HG03460 (cell line): Measurements from ENCODE around the gene DPT.
A peak's percentile ranks its signal among the peaks of the same experiment; 100 is the strongest.

ENCODE experiments used
- ATAC-seq: cut with Tn5 transposase; IDR thresholded peaks from one replicate; pipeline ENCODE4 v1.9.1; 2021; ENCODE audit not compliant: unreplicated experiment

The DPT gene

DNA sequence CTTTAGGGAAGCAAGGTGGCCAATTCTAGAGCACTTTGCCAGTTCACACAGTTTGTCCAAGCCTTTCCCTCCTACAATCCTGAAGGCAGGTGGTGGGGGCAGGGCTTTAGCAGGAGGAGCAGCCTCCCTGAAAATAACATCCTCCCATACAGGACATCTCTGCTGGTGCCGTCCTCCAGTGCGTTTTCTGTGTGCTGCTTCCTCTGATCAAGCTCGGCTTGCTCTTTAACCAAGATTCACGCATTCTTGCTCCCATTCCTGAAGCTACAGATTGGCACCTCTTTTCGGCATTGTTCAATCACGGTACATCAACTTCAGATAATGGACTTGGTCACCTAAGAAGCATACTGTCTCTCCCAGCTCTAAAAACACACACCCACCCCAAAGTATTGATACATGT is 7.5 kb upstream of the DPT start:
- ATAC-seq: no peak

DNA sequence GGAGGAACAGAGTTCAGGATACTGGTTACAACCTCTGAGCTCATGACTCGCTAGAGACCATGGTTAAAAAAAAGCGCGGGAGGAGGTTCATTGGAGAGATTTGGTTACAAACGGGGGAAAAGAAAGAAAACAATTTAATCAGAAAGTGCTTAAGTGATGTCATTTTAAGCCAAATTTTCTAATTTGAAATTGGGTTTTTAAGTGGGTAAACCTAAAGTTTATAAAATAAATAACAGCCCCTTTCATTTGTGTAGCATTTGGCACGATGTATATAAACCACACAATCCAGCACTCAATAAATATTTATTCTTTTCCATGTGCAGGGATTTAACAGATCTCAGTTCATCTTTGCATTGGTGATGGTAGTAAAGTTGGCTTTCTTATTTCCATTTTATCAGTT is 7.0 kb upstream of the DPT start:
- ATAC-seq: no peak

DNA sequence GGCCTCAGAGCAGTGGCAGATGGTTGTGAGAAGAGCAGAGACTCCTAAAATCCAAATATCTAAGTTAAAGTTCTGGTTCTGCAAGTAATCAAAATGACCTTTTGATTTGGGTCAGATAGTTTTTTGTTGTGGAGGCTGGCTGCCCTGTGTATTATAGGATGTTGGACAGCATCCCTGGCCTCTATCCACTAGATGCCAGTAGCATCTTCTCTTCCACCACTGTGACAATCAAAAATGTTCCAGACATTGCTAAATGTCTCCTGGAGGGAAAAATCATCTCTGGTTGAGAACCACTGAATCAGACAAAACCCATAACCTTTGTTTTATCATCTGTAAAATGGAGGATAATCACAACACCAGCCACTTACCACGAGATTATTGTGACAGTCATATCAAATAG is 5.9 kb upstream of the DPT start:
- ATAC-seq: no peak

- ATAC-seq: no peak
Measured at GRCh38 chr1:168734271-168734670, 5.3 kb upstream of the DPT start.

DNA sequence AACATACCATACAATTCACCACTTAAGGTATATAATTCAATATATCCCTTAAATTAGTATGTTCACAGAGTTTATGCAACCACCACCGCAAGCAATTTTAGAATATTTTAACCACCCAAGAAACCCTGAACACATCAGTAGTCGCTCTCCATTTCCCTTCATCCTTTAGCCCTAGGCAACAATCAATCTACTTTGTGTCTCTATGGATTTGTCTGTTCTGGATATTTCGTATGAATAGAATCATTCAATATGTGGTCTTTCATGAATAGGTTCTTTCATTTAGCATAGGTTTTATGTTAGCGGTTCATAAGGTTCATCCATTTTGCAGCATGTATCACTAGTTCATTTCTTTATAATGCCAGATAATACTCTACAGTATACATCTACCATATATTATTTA is 4.2 kb upstream of the DPT start:
- no peak for ATAC-seq

DNA sequence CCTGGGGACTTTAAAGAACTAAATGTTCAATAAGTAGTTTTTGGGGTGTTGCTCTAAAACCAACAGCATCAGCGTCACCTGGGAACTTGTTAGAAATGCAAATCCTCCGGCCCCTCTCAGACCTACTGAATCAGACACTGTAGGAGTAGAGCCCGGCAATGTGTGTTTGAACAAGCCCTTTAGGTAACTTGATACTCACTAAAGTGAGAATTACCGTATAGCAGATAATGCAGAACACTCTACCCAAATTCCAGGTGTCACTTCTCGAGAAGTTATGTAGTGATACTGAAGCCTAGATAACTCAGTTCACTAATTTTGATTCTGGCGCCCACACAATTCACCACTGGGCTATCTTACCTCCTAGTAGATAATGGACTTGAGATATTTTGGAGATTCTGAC is 3.7 kb upstream of the DPT start:
- ATAC-seq: no peak

- no peak for ATAC-seq
Measured at GRCh38 chr1:168731244-168731953, 2.4 kb upstream of the DPT start.

DNA sequence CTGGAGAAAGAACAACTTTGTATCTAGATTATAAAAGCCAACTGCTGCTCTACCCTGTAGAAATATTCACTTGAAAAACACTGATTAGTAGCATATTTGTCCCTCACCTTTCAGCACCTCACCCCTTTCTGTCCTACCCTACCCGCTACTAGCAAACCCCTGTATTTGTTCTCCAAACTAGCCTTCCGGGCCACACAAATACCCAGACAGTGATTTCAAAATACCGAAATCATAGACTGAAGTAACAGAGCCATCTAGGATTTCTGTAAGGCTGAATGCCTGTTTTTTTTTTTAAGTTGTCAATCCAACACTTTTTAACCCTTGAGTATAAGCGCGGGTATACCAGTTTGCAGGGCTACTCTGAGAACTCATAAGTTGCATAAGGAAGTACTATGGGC is 398 bp upstream of the DPT start:
- ATAC-seq: no peak

GRCh38 chr1:168726719-168727118 is 2.3 kb downstream of the DPT start:
- ATAC-seq: no peak

DNA sequence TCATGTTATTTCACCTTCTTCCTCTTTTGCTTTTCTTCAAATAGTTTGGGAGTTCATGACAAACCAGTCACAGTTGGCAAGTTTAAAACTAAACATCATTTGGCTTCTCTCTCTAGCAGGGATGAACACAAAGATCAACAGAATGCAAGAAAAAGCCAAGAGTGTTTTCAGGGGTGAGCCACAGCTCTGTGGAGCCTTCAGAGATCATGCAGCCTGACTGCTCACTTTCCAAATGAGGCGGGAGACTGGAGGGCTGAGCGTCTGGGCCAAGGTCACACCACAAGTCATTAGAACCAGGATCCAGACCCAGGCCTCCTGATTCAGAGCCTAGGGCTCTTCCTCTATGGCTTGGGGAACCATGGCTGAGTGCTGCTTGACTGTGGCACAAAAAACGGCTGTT is 2.7 kb downstream of the DPT start:
- ATAC-seq: no peak

DNA sequence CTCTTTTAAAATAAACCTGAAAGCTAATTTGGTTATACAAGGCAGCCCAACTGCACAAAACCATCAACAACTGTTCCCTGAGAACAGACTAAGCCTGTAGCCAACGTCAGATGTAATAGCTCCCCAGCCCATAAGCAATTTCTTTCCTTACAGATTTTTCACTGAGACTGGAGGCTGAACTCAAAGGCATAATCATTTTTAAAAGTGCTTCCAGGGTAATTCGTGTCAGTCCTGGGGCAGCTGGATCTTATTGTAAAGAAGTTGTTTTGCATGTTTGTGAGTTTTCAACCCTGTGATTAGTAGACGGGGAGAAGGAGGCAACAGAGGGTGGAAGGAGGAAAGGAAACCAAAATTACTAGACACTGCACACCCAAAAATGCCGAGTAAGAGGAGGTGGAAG is 3.2 kb downstream of the DPT start:
- ATAC-seq: no peak

DNA sequence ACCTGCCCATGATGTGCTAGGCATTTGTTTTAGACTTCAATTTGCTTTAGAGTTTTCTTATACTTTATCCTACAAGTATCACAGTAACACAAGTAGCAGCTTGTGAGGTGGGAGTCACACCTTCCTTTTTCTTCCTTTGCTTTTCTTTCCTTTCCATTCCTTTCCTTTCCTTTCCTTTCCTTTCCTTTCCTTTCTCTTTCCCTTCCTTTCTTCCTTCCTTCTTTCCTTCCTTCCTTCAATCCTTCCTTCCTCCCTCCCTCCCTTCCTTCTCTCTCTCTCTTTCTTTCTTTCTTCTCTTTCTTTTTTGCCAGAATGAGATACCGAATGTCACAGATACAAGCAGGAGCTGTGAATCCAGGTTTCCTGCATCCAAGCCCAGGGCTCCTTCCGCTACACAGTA is 3.9 kb downstream of the DPT start:
- ATAC-seq: no peak

GRCh38 chr1:168723000-168723399 is 6.0 kb downstream of the DPT start:
- no peak for ATAC-seq

- ATAC-seq: no peak
Measured at GRCh38 chr1:168720839-168721238, 8.2 kb downstream of the DPT start.

GRCh38 chr1:168719306-168720111 is 9.5 kb downstream of the DPT start:
- ATAC-seq: peak; percentile 50

DNA sequence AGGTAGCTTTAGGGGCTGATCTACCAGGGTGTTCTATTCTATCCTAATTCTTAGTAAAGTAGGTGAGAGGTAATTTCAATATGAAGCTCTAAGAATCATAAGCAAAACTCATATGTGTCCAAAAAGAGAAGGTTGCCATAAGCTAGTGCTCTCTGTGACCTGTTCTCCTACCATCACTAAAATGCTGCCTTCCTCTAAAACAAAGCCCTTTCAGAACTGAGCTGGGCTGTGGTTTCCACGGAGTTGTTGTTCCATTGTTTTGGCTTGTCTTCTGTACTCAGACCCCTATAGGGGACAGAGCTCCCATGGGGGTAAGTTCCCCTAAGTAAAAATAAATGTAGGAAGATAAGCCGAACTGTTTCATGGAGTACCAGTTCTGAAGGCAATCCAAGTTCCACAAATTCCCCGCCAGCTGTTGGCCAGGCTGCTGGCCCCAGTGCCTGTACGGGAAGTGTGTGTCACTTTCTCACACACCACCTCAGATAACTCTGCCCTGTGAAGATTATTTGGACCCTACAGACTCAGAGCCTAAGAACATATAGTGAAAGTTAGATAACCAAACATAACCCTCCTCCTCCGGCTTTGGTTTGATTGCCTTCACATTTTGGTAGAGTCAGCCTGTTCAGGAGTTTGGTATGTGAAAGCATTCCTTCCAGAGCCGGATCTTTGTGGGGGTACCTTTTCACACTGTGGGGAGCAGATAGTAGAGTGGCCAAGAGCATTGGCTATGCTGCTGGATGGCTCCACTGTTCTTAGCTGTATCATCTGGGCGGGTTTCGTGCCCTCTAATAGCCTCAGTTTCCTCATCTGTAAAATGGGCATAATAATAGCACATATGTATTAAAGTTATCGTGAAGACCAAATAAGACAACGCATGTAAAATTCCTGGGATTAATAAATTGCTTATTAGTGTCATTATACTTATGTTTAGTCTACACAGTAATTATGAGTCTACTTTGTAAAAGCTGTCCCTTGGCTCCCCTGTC is 10.8 kb downstream of the DPT start:
- no peak for ATAC-seq

GRCh38 chr1:168714012-168714411 is 15.0 kb downstream of the DPT start:
- no peak for ATAC-seq

DNA sequence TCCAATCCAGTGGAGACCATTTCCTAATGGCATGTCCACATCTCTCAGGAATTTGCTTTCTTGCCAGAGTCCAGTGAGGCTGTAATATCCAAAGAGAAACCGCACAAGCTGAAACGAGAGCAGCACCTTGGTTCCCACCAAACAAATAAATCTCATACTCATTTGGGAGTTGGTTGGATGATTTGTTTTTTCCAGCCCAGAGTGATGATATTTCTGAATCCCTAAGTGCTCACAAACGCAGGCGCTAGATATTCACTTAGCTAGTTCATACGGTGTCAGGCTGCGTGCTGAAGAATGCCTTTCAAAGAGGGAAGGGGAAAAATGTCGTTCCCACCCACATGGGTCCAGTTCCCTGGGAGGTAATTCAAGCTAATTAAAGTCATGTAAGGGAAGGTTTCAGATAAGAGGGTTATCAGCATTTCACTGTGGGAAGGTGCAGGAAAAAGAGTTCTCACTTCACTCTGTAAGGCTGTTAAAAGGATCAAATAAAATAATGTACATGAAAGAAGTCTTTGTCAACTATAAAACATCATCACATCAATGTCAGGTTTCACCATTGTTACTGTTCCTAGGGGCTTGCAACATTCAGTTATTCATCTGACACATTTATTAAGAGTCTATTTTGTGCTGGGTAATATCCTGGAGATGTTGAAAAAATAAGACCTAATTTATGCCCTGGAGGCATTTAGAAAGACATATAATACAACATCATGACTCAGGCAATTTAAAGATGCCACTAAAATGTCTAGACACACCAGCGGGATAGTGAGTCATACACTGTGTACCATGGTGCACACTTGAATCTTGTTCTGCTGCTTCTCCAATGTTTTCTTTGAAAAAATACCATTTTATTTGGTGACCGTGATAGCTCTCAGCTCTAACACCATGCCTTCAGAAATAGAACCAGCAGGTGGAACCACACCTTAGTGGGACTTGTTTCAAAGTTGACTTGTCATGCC is 19.3 kb downstream of the DPT start:
- no peak for ATAC-seq

GRCh38 chr1:168708698-168709404 is 20.2 kb downstream of the DPT start:
- ATAC-seq: no peak
